ENCODE results near the gene ZC3H8.
"Not testable (repeated sequence)": the region's sequence is repeated elsewhere in the genome, so short reads cannot be mapped to it uniquely, and the experiment has no call there.

The ZC3H8 gene

DNA sequence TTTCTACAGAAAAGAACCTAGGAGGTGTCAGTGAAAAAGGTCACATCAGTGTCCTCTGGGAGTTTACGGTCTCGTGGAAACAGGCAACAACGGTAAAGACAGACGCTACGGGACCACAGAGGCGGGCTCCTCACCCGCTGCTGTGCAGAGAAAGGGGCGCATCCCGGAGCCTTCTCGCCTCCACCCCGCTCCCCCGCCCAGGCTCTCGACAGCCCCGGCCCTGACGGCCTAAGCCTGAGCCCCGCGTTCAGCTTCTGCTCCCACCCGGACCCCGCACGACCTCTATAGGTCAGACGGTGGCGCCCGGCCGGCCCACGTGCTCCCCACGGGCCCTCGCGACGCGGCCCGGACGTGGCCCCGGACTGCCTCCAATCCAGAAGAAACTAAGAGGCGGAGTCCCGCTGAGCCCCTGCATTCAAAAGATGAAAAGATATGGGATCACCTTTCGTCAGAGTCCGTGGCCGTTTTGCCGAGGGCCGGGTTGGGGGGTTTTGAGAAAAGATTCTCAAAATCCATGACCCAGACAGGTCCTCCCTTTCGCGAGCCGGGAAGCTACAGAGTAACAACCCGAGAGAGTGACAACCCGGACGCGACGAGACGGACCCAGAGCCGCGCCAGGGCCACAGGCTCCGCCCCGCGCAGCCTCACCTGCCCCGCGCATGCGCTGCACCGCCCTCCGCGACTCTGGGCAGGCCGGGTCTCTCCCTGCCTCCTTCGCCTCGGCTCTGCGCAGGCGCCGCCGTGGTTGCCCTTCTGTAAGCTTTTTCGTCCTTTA lies at the start of gene ZC3H8:
Gene ZC3H8 (minus strand): TSS at position 577 of the 775 bp plus-strand sequence. CDS start 61 bp downstream, at position 516.
- DNase-seq (ENCODE audit: low read depth in 2 of 2) = peak; percentile 93 to 94

DNA sequence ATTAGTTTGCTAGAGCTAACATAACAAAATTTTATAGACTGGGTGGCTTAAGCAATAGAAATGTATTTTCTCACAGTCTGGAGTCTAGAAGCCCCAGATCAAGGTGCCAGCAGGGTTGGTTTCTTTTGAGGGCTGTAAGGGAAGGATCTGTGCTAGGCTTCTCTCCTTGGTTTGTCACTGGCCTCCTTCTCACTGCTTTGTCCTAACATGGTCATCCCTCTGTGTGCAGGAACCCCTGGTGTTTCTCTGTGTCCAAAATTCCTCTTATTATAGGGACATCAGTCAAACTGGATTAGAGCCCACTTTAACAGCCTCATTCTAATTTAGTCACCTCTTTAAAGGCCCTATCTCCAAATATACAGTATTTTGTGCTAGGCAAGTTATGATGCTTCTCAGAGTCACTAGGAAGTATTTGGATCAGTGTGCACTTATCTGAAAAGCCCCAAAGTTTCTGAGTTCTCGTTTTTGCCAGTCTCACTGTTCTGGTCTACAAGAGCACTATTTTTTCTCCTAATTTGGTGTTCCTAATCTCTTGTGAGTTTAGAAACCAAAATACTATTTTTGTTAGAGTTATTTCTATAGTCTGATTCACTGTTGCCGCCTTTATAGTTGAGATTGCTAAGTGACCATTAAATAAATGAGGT lies 49.6 kb upstream of the ZC3H8 start:
- DNase-seq (ENCODE audit: low read depth in 2 of 2) = no peak

DNA sequence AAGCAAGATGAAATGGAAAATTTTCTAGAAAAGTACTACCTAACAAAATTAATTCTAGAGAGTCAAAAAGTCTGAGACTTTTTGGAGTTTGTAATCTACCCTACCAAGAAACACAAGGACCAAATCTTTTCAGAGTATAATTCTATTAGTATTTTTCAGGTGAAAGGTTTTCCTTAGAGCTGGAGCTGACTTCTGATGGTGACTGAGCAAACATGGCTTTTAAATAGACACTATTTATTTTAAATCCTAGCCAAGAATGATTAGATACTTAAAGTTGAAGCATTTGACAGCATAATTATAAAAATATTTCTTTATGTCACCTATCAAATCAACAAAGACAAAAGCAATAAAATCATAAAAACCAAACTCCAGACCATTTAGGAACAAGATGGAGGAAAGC lies 47.1 kb upstream of the ZC3H8 start:
- DNase-seq (ENCODE audit: low read depth in 2 of 2) = no peak

DNA sequence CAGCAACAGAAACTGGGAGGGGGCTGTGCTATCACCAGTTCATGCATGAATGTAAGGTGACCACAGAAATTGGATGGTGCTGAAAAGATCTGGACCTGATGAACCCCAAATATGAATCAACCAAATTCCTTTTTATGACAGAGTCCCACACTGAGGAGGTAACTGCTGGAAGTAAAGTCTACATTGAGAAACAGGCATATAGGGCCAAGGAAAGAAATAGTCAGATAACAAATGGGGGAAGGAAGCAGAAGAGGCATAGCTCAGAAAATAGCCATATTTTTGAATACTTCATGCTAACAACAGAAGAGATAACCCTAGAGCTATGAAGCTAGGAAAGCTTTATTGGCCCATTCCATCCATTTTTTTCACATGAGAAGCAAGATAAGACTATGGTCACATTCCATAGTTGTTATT lies 46.3 kb upstream of the ZC3H8 start:
- no peak for DNase-seq (ENCODE audit: low read depth in 2 of 2)

DNA sequence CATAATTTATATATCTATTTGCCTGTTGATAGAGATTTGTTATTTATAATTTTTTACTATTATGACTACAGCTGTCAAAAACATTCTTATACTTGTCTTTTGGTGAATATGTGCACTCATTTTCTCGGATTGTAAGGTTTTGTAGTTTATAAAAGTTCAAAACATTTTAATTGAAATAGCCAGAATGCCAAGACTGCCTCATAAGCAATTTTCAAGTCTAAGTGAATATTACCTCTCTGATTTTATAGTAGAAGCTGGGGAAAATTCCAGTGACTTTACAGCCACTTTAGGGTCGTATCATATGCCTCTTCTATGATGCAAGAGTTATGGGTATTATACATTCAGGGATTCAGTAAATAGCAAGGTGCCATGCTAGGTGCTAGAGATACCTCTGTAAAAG lies 41.6 kb upstream of the ZC3H8 start:
- no peak for DNase-seq (ENCODE audit: low read depth in 2 of 2)

DNA sequence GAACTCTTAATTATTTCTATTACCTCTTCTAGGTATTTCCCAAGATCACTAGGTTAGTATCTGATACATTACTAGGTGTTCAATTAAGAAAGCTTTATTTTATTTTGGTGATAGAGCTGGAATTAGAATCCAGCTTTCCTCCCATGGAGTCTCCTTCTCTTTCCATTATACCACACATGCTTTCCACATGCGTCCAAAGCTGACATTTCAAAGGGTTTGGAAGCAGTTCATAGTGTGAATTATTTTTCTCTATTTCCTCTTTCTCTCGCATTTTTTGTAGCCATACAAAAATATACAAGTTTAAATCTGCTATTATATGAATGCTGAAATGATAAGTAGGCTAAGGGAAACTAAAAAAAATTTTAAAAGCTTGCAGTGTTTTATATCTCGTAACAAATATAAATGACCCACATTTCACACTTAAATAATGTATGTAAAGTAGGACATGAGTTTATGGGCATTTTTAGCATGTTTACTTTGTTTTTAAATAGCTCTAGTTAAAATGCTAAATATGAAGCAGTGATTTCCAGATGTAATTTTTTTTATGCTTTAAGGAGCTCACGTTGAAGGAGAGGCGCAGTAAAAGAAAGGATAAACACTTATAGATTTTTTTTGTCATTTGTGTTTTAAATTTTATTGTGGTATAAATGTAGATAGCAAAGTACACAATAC lies 40.7 kb upstream of the ZC3H8 start:
- no peak for DNase-seq (ENCODE audit: low read depth in 2 of 2)

DNA sequence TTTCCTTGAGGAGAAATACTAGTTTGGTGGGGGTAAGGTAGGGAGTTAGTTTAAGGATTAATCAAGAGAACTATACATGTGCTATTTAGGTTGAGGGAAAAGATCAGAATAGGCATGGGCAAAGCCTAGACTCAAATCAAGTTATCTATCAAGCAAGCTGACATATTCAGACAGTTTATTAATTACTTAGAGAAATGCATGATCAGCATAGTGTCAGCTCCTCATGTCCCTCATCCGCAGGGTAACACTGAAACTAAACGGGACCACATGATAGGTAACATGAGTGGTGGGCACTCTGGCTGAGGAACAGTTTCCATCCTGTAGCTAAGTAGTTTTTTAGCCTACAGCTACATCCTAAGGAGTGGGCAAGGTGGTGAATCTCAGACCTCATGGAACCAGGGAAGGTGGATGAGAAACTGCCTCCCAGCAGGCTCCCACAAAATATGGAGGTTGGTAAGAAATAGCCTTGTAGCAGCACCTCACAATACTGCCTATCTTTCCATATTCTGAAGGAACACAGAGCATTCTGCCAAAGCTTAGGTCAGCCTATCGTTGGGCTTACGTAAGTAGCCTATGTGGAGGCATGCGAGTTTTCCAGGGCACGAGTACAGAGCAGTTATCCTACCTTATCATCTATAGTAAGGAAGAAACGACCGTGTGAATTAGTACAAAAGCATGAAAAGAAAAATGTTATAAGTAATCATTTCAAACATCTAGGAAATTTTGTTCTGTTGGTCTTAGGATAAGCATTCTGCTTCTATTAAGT lies 39.0 kb upstream of the ZC3H8 start:
- DNase-seq (ENCODE audit: low read depth in 2 of 2) = no peak

DNA sequence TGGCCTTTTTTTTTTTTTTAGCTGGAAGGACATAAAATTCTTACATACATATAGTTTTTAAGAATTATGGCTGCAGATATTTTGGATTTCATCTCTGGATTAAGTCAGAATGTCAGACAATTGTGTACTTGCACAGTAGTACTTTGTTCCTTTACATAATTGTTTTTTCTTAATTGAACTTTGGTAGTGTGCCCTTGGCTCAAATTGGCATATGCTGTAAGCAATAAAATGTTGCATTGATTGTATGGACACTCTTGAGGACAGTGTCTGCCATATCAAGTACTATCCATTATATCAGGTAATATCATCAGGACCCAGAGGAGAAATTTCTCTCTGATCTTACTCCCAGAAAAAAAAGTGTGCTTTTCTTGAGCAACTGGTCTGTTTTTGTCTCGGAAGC lies 35.8 kb upstream of the ZC3H8 start:
- DNase-seq (ENCODE audit: low read depth in 2 of 2) = no peak

DNA sequence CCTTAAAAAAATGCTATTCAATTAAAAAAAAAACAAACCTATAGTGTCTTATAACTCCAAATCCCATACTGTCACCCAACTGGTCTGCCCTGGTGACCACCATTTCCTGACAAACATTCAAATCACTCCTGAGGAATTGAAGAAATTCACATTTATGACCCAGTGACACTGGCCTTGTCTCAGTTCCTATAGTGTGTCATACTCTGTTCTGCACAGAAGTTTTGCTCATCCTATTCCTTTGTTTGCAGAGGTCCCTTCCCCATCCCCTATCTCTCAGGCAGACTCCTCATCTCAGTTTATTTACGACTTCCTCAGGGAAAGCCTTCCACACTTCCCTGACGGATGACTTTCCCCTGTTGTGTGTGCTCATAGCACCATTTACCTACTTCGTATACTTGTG lies 35.2 kb upstream of the ZC3H8 start:
- DNase-seq (ENCODE audit: low read depth in 2 of 2) = no peak

DNA sequence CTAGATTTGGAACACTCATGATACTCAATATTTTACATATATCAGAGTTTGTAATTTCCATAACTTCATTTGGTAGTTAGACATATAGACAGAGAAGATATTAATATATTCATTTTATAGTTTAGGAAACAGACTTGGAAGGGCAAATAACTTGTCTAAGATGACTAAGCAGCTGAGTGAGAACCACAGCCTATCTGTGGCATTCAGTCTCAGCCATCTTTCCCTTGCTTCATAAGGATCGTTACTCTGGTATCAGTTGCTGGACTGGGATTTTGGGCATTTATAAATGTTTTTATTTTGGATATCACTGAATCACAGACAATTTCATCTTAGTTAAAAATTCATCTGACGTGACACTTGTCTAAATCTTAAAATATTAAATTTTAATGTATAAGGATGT lies 28.7 kb upstream of the ZC3H8 start:
- not testable (repeated sequence) for DNase-seq (ENCODE audit: low read depth in 2 of 2)

DNA sequence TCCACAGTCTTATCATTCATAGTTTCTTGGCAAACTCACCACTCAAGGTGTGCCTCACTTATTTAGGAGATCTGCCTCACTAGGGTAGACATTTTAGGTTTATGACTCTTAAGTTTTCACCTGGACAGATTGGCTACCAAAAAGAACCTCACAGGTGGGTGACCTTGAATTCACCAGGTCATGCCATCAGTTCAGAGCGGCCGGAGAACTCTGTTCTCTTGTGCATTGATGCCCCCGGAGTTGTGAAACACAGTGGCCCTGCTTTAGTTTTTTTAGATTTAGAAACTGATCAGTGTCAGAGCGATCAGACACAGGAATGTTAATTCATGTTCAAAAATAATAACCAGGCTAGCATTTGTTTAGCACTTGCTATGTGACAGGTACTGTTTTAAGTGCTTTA lies 27.2 kb upstream of the ZC3H8 start:
- DNase-seq (ENCODE audit: low read depth in 2 of 2) = not testable (repeated sequence)

DNA sequence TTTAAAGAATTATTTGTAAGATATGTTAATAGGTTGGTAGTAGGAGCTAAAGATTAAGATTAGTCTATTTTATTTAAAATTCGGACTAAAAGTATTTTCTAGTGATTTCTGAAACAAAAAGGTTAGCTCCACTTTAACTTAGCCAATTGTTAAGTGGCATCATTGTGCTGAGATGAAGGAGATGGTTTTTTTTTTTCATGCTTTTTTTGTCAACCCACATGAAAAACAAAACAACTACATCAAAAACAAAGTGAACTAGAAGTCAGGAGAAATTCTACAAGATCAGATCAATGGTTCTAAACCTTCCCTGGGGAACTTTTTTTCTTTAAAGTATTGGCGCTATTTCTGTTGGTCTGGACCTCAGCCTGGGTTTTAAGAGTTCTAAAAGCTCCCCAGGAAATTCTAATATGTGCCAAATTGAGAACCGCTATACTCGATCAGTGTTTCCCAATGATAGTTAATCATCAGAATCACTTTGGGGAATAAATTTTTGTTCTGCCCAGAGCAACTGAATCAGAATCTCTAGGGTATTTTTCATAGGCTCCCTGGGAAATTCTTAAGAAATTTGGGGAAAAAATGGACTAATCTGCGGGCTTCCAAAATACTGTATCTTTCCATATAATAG lies 22.9 kb upstream of the ZC3H8 start:
- no peak for DNase-seq (ENCODE audit: low read depth in 2 of 2)

DNA sequence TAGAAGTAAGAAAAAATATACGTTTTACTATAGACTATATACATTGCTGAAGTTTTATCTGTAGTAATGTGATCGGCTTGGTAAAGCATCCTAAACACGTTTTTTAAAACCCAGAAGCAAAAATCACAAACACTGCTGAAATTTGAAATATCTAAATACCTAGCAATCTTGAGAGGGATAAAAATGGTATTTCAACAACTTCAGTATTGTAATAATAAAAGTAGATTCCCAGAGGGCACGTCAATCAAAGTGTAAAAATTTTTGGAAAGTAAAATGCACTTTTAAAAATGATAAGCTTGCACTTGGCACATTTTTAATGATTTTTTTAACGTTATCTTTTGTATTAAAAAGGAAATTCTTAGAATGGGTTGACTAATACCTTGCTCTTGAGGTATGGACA lies 22.1 kb upstream of the ZC3H8 start:
- no peak for DNase-seq (ENCODE audit: low read depth in 2 of 2)

DNA sequence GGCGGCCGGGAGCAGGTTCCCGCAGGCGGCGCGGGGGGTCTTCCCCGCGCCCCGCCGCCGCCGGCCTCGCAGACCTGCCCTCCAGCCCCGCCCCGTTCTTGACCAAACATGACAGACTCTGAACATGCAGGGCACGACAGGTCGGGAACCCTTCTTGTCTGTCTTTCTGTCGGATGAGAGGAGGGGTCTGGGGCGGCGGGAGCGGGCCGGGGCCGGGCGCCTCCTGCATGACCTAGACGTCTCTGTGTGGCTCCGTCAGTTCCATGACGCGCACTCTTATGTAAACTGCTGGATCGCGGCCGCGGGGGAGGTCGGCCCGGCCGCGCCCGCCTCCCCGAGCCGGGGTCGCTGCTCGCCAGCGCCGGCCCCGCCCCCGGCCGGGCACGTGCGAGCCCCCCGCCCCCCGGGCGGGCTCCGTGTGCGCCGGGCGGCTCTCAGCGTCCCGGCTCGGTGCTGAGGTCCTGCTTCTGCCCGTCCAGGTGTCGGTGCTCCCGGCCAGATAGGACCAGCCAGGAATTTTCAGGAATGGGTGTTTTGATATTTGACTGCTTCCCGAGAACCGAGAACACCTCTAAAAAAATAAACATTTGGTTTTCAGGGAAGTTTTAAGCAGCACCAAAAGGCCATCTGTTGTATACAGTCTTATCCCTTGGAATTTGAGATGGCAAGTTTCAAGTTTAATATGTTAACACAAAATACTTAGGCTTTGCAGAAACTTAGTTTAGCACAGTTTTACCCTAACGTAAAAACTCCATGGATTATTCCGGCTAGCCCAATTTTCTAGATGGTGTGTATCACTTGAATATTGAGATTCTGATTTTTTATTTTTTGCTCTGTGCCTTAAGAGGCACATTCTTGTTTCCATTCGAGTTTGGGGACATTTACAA lies 21.3 kb upstream of the ZC3H8 start:
- DNase-seq (ENCODE audit: low read depth in 2 of 2) = peak; percentile 66 to 75

DNA sequence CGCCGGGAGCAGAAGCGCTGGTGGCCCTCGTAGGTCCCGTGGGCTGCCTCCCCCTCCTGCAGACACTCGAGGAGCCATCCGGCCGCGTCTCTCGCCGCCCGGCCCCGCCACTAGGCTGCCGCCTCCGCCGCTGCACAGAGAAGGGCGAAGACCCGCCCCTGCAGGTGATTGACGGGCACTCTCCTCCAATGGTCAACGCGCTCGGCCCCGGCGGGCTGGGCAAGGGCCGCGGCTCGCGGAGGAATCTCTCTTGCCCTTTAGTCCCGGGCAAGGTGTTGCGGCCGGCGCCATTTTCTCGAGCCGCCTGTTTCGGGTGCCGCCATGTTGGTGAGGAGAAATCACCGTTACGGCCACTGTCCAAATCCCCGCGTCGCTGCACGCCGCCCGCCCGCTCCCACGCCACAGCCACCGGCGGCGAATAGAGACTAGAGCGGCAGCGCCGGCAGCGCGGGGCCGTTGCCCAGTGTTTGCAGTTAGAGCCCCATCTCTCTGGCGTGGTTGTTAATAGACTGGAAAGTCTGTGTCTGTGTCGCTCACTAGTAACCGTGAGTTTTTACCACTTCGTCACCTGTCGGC lies 20.6 kb upstream of the ZC3H8 start, which contains the start of gene ZC3H6:
Gene ZC3H6 (plus strand): TSS at position 287 of the 576 bp plus-strand sequence. CDS start 398 bp downstream, outside the sequence.
- peak; percentile 99 to 100 for DNase-seq (ENCODE audit: low read depth in 2 of 2)

DNA sequence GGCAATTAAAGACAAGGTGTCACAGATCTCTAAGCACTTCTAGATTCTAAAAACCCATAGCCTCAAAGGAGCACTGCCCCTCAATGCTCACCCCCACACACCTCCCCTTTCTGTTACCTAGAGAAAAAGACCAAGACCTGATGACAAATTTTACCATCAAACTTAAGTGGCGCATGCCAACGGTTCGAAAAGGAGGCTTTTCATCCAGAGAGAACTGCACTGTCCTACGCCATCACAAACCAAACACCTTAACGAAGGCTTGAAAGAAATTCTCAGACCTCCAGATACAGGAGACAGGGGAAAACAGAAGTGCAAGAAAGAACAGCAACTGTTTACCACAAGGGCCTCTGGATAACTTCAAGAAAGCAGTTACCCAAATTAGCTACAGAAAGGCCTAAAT lies 18.5 kb upstream of the ZC3H8 start:
- no peak for DNase-seq (ENCODE audit: low read depth in 2 of 2)

DNA sequence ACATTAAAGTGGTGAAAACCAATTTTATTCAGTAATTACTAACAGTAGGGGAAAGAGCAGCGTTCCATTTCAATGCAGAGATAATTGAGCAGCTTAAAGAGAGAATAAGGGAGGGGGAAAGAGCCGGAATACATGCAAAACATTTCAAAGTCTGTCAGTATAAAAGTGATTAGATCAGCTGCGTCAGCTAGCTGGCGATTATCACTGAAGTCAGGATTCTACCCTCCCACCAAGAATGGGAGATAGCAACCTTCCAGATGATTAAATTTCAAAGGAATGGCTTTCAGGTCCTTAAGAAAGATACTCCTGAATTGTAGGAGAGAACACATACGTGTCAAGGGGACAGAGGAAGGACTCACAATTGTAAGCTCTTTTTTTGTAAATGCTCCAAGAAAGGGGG lies 17.8 kb upstream of the ZC3H8 start:
- DNase-seq (ENCODE audit: low read depth in 2 of 2) = no peak

DNA sequence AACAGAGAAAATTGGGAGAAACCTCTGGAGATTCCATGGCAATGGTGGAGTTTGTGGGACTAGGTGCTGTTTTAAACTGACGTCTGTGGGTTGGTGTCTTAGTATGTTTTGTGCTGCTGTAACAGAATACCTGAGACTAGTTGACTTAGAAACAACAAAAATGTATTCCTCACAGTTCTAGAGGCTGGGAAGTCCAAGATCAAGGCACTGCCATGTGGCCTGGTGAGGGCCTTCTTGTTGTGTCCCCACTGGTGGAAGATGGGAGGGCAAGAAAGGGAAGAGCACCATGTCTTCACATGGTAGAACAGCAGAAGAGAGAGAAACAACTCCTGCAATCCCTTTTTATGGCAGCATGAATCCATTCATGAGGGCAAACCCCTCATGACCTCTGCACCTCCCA lies 13.7 kb upstream of the ZC3H8 start:
- no peak for DNase-seq (ENCODE audit: low read depth in 2 of 2)

DNA sequence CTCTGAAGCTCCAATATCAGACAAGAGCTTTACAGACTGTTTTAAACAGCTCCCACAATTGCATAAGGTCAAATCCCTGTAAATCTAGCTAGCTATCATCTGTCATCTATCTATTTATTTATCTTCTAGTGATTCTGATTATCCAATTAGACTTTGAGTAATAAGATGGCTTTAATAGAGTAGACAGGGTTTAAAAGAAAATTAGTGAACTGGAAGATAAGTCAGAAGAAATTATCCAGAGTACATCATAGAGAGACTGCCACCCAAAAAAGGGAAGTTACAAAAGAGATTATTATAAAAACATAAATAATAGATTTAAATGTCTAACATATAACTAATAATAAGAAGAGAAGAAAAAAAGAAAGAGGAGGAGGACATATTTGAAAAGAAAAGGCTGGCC lies 8.0 kb upstream of the ZC3H8 start:
- DNase-seq (ENCODE audit: low read depth in 2 of 2) = no peak

DNA sequence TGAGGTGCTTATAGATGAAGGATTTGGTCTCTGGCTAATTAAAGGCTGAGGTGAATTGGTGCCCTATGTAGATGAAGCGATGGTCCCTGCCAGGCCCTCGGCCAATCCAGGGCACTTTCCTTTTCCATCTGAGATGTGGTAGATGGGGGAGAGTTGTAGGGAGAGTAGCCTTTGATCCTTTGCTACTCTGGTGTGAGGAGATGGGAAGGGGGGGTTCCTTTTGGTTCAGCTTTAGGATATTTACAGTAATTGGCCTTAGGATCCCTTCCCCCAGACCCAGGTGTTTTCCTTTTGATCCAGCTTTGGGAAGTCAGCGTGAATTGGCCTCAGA lies 5.4 kb upstream of the ZC3H8 start:
- DNase-seq (ENCODE audit: low read depth in 2 of 2) = no peak
